ENCODE results near the gene IMPACT. TPM values are rescaled to one million over a fixed set of nuclear protein-coding genes. Genes with fewer than 3 reads are reported as not detected.

The IMPACT gene
- total and polyA plus RNA-seq, 9 donors = 13.7 to 50.3 (median 28.7) TPM

GRCh38 chr18:24446453-24446852, 20.0 kb downstream of the IMPACT start:
- TF ChIP-seq POLR2A (IDR thresholded peaks at IDR 0.05) (no peak), CTCF (IDR thresholded peaks at IDR 0.05) (no peak), EP300 (IDR thresholded peaks at IDR 0.05) (no peak)
- Histone ChIP-seq H3K27me3 (no peaks in the 10 kb centered on the region), H3K9me3 (no peaks in the 10 kb centered on the region), H3K4me3 (no peak overlapping the region), H3K27ac (no peak overlapping the region), H3K36me3 (no peaks in the 10 kb centered on the region), H3K4me1 (ENCODE audit: insufficient read depth) (no peaks in the 10 kb centered on the region)
- 92 to 98% (median 95%) methylated on average over 1 of the region's 1 CpG for WGBS, 3 donors
- intact Hi-C loops (cut with DNase I) = no loop called here
- no peak for DNase-seq

- DNase-seq = no peak
- no peaks in the 10 kb centered on the region for H3K4me1 ChIP-seq (ENCODE audit: insufficient read depth)
- no peak overlapping the region for H3K4me3 ChIP-seq
- no peaks in the 10 kb centered on the region for H3K9me3 ChIP-seq
- intact Hi-C loops (cut with DNase I) = no loop called here
- no peak overlapping the region for H3K27ac ChIP-seq
- TF ChIP-seq CTCF (IDR thresholded peaks at IDR 0.05) (no peak), POLR2A (IDR thresholded peaks at IDR 0.05) (no peak), EP300 (IDR thresholded peaks at IDR 0.05) (no peak)
- H3K27me3 ChIP-seq = no peaks in the 10 kb centered on the region
- H3K36me3 ChIP-seq = no peaks in the 10 kb centered on the region
- WGBS, 3 donors = 85 to 91% (median 88%) methylated on average over 1 of the region's 1 CpG
These were observed 20.6 kb downstream of the IMPACT start for GRCh38 chr18:24446953-24447538.

- H3K27ac ChIP-seq = no peak overlapping the region
- H3K4me3 ChIP-seq = no peak overlapping the region
- H3K9me3 ChIP-seq = no peaks in the 10 kb centered on the region
- intact Hi-C loops (cut with DNase I) = no loop called here
- WGBS, 3 donors = 91 to 96% (median 95%) methylated on average over 1 of the region's 1 CpG
- TF ChIP-seq EP300 (IDR thresholded peaks at IDR 0.05) = no peak
- TF ChIP-seq CTCF (IDR thresholded peaks at IDR 0.05) = no peak
- no peak for TF ChIP-seq POLR2A (IDR thresholded peaks at IDR 0.05)
- H3K36me3 ChIP-seq = no peaks in the 10 kb centered on the region
- H3K4me1 ChIP-seq (ENCODE audit: insufficient read depth) = no peaks in the 10 kb centered on the region
- DNase-seq = no peak
- no peaks in the 10 kb centered on the region for H3K27me3 ChIP-seq
These were observed 21.5 kb downstream of the IMPACT start for GRCh38 chr18:24447961-24448360.

GRCh38 chr18:24456549-24456948, 30.1 kb downstream of the IMPACT start:
- H3K9me3 ChIP-seq = no peaks in the 10 kb centered on the region
- 92 to 96% (median 92%) methylated on average over 4 of the region's 4 CpGs for whole genome bisulfite sequencing, 3 donors
- no peaks in the 10 kb centered on the region for H3K27me3 ChIP-seq
- no peaks in the 10 kb centered on the region for H3K4me1 ChIP-seq (ENCODE audit: insufficient read depth)
- intact Hi-C loops (cut with DNase I) = no loop called here
- DNase-seq = no peak
- H3K36me3 ChIP-seq = no peaks in the 10 kb centered on the region
- no peak overlapping the region for H3K27ac ChIP-seq
- no peak overlapping the region for H3K4me3 ChIP-seq
- TF ChIP-seq EP300 (IDR thresholded peaks at IDR 0.05) = no peak
- no peak for TF ChIP-seq CTCF (IDR thresholded peaks at IDR 0.05)
- TF ChIP-seq POLR2A (IDR thresholded peaks at IDR 0.05) = no peak
